Stimulated activated CD8-positive, alpha-beta memory T cell treated with anti-CD3 and anti-CD28 coated beads, Interleukin-12 subunit alpha, Interleukin-12 subunit beta, amount 100 ng/mL, for 24 hours (primary cell): ENCODE data around the gene ATG4B.
"Not testable (repeated sequence)": the region's sequence is repeated elsewhere in the genome, so short reads cannot be mapped to it uniquely, and the experiment has no call there.

Source experiments
- DNase-seq: peaks from one replicate; pipeline ENCODE4 v3.0.0-alpha.2; 2020; ENCODE audit errors: extremely low read depth

ATG4B gene

DNA sequence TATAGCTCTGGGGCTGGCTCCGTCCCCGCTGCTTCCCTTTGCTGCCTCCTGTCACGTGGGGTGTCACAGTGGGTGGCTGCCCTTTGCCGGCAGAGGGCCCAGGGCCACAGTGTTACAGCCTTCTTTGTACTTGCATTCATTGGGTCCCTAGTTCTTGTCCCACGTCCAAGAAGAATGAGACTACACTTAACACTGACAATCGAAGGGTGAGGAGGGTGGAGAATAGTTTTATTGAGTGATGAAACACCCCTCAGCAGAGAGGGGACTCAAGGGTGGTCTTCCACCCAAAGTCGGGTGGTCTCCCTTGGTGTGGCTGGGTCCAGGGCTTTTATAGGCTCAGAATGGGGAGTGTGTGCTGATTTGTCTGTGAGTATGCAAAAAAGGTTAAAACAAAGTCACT is 1.9 kb downstream of the ATG4B start:
- DNase-seq: no peak

DNA sequence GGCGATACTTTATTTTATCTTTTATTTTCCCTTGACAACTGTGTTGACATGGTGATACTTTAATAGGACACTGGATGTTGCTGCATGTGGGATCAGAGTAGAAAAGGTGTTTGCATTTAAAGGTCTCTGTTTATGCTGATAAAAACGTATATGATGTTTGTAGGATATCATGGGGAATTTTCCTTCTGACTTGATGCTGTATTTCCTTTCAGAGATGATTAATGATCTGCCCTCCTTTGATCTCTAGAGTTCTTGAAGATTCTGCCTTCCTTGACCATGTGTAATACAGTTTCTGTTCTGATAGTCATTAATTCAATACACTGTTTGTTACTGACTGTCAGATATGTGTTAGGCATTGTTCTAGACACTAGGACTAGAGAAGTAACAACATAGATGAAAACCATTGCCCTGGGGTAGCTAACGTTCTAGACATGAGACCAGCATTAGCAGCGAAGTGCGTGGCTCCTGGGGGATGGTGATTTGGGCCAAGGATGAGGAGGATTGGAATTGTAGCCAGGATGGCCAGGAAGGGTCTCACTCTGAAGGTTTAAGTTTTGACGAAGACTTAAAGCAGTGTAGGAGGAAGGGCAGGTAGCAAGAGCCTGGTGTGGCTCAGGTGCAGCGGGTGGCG is 2.8 kb downstream of the ATG4B start:
- DNase-seq: no peak

GRCh38 chr2:241641631-241642030 is 4.1 kb downstream of the ATG4B start:
- DNase-seq: no peak

- no peak for DNase-seq
These were observed 7.8 kb downstream of the ATG4B start for GRCh38 chr2:241645056-241645914.

DNA sequence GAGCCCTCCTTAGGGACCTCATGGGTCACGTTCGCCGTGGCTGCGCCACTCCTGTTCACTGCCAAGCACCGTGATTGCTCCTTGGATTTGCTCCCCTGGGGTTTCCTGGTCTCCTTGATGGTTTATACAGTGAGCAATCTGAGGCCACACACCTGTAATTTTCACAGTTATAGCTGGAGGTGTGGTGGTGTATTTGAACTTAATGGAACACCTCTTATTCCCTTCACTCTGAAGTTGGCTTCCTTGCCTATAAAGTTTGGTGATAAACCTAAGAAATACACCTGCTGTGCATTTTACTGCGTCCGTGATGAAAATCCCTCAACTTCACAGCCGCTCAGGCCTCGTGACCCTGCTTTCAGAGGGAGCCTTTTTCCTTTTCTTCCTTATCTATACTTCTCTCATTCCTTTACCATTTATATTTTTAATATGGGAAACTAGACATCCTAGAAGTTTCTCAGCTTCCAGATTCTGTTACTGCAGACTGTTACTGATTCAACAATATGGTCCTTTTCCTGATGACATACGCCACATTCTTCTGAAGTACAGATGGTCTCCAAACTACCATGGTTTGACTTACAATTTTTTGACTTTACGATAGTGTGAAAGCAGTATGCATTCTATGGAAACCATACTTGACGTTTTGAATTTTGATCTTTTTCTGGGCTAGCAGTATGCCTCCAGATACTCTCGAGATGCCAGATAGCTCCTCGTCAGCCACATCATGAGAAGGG is 8.6 kb downstream of the ATG4B start:
- DNase-seq: no peak

GRCh38 chr2:241648453-241648852 is 11.0 kb downstream of the ATG4B start:
- DNase-seq: no peak

GRCh38 chr2:241649404-241649803 is 11.9 kb downstream of the ATG4B start:
- no peak for DNase-seq

GRCh38 chr2:241649927-241650326 is 12.4 kb downstream of the ATG4B start:
- DNase-seq: no peak

DNA sequence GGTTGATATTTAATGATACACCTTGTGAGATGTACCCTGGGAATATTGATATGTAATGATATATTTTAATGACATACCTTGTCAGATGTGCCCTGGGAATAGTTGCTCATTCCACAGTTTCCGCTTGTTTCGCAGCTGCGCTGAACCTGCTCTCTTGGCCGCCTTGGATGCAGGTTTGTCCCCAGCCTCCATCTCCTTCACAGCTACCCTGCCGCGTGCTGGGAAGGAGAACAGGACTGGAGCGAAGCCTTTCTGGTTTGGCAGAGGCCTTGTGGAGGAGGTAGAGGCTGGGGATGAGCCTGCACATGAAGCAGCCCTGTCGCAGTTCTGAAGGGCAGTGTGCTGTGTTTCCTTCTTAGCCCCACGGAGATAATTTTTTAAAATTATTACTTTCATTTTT is 14.6 kb downstream of the ATG4B start:
- no peak for DNase-seq

DNA sequence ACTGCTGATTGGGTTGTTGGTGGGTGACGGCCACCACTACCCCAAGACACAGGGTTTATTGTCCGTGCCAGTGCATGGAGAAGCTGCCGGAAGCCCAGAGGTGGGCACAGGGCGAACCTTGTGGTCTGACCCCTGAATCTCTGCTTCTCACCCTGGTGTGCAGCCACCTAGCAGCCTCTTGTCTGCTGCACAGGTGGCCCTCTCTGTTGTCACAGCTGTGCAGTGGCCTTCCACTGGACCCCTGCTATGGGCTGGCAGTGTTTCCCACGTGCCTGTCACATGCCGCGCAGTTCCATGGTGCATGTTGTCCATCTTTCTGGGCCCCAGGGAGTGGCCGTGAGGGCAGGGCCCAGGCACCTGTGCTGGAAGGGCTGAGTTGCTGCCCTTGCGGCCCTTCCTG is 15.2 kb downstream of the ATG4B start:
- DNase-seq: no peak

- no peak for DNase-seq
These were observed 15.8 kb downstream of the ATG4B start for GRCh38 chr2:241653210-241653750.

- DNase-seq: no peak
These were observed 17.1 kb downstream of the ATG4B start for GRCh38 chr2:241654551-241654950.

DNA sequence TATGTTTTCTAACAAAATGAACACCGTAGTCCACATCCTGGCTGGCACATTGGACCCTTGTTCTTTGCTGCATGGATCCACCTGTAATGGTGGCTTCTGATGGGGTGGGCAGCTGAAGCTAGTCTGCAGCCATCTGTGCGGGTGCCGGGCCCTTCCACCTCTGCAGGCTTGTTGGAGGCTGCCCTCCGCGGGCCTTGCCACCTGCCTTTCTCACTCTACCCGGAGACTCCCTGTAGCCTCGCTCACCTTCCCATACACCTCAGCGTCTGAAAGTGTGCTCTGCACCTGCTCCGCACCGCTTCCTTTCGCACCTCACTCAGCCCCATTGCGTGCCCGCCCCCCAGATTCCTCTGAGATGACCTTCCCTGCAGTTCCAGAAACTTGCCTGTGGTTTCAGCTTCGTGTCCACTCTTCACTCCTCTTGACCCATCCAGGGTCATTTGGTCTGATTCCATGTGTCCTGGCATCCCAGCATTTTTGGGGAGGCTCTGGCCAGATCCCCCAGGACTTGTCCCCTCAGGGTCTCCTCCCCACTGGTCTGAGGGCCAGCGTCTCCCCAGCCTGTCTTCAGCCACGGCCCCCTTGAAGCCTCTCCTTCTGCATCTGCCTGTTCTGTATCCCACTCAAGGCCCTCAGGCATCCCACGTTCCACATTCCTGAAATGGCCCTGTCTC is 18.2 kb downstream of the ATG4B start:
- no peak for DNase-seq

DNA sequence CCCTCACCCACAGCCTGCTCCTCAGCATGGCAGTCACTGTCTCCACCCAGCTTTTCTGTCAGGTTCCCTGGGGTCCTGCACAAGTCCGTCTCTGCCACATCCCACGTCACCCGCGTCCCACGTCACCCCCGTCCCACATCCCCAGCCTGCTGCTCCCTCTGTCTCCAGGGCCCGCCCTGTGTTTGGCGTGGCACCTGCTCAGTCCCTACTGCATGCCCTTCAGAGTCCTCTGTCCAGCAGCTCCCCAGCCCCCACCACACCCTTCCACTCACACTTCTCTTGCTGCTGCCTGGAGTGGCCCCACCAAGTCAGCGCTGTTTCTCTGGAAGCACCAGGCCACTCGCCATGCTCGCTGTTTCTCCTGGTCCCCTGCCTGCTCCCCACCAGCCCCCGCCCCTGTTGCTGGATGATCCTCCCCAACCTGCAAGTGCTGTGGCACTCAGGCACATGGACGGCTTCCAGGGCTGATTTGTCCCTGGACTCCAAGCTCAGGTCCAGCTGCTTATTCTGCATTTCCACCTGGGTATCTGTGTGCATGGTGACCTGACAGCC is 18.8 kb downstream of the ATG4B start:
- no peak for DNase-seq

DNA sequence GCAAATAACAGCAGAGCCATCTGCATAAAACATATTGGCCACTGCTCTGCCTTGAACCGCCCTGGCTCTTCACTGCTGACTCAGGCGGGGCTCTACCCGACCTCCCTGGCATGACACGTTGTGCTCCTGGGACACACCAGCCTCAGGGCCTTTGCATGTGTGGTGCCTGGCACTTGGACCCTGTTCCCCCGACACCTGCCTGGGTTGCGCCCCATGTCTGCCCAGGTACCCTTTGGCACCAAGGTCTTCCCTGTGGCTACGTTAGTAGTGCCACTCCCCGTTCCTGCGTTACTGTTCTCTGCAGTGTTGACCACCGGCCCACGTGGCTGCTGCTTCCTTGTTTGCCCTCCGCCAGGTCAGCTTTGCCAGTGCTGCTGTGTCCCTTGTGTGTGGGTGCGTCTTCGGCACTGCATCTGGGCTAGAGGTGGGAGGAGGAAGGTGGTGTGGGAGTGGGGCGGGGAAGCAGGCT is 20.3 kb downstream of the ATG4B start:
- DNase-seq: no peak

GRCh38 chr2:241658296-241658695 is 20.8 kb downstream of the ATG4B start:
- DNase-seq: no peak

- DNase-seq: no peak
These were observed 21.8 kb downstream of the ATG4B start for GRCh38 chr2:241659150-241659739.

GRCh38 chr2:241660593-241661213 is 23.2 kb downstream of the ATG4B start:
- DNase-seq: no peak

GRCh38 chr2:241662731-241663130 is 25.2 kb downstream of the ATG4B start:
- DNase-seq: not testable (repeated sequence)

- no peak for DNase-seq
These were observed 28.4 kb downstream of the ATG4B start for GRCh38 chr2:241665731-241666440.
